Myocyte (in vitro differentiated cells): ENCODE measurements around the gene IRS4. TPM values are rescaled to one million over a fixed set of nuclear protein-coding genes. Genes with fewer than 3 reads are reported as not detected.

ENCODE experiments used
- DNase-seq: peaks from one replicate; pipeline ENCODE4 v3.0.0-alpha.2; 2012; ENCODE audit warnings: low read depth
- polyA plus RNA-seq: library from polyadenylated mRNA; unstranded; fragments of >200 nt; gene quantifications from one replicate; pipeline ENCODE4 v1.2.1, GENCODE V29; 2012; ENCODE audit warnings: missing spikeins
- total RNA-seq: library from RNA; depleted of rRNA; stranded (reverse); fragments of >200 nt; gene quantifications from 2 replicates; pipeline ENCODE4 v1.2.3, GENCODE V29; 2014

Gene IRS4
- not detected in 2 replicates for total RNA-seq
- not detected for polyA plus RNA-seq

DNA sequence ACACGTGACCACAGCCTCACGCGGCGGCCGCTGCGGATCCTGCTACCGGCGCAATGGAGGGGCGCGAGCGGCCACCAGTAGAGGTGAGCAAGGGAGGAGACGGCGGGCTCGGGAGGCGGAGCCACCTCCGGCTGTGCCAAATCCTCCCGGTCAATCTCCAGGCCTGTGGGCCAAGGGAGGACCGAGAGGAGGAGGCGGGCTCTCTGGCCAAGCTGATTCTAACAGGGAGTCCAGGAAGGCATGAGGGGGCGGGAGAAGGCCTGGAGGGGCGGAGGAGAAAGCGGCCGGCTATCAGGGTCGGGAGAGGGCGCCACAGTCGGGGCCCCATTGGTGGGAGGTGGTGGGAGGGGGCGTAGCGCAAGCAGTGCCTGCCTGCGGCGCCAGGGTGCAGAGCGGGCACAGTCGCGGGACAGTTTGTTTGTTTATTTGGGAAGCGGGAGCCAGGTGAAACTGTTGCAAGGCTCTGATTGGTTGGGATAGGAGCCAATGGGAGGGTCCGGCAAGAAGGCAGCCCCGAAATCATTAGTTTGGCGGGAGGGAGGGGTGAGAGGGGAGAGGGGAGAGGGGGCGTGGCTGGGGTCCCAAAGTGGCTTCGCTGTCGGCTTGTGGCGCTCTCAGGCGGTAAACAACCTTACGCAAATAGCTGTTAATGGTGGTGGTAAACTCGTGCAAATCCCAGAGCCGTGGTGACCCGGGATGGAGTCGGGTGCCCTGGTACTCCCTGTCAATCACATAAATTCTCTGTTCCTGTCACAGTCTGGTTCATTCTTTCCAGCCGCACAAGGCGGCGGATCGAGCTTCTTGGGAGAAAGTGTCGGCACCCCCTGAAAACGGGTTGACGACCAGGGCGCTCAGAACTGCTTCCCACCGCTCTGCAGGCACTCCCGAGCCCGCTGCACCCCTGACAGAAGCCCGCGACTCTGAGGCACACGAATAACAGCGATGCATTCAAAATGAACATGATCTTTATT lies at the start of gene IRS4:
TSS of gene IRS4 (minus strand) at position 55 of the 971 bp plus-strand sequence.
- DNase-seq = no peak

DNA sequence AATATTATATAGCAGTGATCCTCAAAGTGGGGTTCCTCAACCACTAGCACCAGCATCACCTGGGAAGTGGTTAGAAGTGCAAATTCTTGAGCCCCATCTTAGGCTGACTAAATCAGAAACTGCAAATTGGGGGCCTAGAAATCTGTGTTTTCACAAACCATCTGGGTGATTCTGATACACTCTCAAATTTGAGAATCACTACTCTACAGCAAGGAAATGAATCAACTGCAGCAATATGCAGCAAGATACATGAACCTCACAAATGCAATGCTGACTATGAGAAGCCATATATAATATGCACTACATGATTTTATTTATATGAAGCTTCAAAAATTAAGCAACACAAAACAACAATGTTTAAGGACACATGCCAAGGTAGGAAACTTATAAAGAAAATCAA lies 36.2 kb upstream of the IRS4 start:
- DNase-seq = no peak

DNA sequence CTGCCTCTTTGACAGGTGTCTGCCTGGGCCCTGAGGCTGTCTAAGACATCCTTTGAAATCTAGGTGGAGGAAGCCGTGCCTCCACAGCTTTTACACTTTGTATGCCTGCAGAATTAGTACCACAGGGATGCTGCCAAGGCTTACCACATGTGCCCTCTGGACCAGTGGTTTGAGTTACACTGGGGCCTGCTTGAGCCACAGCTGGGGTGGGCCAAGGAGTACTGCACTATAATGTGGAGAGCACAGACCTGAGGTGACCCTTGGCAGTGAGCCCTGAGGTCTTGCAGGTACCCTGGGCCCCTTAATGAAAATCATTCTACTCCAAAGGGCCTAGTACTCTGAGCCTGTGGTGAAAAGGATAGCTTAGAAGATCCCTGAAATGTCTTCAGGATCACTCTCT lies 27.2 kb upstream of the IRS4 start:
- no peak for DNase-seq

DNA sequence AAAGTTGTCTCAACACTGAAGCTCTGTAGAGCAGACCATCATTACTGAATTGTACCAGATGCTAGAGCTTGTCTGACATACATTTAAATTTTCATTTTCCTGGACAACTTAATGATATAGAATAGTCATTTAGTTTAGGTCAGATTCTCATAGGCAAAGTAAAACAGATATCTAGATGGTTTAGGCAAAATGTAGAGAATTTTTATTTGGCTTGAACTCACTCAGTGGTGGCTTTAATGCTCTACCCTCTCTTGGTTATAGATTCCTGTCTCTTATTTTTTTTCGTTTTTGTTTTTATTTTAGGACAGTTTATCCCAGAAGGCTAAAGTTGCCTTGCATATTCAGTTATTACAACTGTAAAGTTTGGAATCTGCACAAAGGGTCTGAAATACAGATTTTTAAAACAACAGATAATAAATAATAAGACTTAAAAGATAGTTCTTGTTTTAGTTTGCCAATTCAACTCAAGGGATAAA lies 4.0 kb upstream of the IRS4 start:
- no peak for DNase-seq

DNA sequence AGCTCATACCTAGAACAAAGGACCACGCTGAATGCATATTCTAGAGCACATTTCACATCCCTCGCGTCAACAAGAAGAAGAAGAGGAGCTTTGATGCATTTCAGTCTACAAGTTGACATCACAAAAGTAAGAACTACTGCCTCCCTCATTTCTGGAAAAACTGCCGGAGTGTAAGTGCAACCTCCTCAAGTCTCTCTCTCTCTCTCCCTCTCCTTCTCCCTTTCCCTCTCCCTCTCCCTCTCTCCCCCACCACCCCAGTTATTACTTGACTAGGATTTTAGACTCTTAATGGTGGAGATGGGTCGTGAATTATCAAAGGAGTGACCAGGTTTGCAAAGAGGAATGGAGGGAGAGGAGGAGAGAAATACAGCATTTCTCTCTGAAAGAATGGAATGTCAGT lies 1.4 kb upstream of the IRS4 start:
- DNase-seq = no peak

DNA sequence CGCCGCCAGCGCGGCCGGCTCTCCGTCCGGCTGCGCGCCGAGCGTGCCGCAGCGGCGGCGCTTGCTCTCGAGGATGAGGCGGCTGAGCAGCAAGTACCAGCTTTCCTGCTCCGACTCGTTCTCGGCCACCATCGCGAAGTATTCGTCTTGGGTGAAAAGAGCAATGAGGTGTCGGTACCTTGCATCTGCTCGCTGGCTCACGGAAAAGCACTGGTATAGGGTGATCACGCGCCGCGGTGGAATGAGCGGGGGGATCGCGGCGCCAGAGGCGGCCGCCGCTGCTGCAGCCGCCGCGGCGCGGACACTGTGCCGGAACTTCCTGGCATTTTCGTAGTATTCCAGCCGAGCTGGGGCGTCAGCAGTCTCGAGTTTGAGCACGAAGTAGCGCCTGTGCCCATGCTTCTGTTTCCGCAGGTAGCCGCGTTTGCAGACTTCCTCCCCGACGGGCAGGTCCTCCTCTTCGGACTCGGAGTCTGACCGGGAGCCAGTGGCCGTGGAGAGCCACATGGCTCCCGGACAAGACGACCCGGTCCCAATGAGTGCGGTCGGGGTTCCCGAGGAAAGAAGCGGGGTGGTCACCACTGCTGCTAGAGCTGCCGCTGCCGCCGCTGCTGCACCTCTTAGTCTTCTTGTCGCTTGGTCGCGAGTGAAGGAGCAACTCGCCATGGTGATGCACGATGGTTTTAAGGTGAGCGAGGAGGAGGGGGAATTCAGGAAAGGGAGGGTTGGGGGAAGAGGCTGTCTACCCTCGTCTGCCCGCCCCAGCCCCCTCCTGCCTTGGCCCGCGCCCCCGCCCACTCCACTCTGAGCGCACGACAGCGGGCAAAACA lies 469 bp downstream of the IRS4 start:
- no peak for DNase-seq

DNA sequence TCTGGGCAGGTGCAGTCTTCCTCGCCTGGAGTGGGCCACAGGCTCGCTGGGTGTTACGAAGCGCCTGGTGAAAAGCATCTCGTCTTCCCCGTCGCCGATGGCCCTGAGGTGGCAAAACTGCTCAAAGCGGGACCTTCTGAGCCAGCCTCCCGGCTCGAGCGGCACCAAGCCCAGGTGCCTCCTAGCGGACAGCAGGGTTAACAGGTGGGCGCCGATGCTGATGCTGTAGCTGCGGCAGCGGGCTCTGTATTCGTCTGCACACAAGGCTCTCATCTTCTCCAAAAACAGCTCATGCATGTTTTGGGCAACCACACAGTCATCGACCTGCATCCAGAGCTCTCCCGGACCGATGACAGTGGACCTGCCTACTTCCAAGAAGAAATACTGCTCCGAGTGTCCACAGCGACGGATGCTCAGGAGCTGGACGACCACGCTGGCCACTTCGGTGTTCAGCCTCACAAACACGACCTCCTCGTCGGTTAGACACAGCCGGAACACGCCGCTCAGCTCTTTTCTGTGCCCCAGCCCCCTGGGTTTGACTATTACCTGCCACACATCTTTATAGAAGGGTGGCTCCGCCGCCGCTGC lies 1.2 kb downstream of the IRS4 start:
- no peak for DNase-seq

DNA sequence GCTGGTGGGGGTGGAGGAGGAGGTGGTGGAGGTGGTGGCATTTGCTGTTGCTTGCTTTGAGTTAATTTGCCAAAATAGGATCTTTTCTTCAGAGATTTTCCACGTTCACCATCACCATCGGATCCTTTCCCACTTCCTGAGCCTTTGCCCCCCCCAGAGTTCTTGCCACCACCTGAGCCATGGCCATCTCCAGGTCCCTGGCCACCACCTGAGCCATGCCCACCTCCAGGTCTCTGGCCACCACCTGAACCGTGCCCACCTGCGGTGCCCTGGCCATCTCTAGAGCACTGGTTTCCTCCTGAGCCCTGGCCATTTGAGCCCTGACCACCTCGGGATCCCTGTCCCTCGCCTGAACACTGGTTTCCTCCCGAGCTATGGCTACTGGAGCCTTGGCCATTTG lies 1.9 kb downstream of the IRS4 start:
- DNase-seq = no peak

DNA sequence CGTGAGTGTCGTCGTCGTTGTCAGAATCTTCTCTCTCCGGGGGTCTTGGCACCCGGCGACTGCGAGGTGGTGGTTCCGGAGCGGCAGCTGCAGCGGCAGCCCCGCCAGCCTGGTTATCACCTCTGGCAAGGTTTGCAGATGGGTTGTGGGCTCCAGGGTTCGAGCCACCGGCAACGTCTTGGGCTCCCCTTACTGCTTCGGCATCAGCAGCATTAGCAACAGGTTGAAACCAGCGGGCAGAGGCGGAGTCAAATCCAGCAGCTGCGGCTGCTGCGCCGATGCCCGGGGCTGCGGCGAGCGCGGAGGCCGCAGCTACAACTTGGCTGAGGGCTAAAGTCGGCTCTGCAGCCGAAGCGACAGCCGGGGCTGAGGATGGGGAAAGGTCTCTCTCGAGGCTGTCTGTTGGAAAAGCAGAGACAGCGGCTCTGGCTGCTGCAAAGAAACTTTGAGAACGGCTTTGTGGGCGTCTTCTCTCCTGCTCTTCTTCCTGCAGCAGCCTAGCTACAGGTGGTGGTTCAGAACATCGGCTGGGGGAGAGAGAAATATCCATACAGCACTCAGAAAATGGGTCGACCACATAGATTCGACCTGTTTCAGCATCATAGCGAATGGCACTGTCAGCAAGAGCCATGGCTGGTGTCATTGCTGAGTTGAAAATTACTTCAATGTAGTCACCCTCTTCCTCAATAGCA lies 3.6 kb downstream of the IRS4 start:
- DNase-seq = peak; percentile 12

DNA sequence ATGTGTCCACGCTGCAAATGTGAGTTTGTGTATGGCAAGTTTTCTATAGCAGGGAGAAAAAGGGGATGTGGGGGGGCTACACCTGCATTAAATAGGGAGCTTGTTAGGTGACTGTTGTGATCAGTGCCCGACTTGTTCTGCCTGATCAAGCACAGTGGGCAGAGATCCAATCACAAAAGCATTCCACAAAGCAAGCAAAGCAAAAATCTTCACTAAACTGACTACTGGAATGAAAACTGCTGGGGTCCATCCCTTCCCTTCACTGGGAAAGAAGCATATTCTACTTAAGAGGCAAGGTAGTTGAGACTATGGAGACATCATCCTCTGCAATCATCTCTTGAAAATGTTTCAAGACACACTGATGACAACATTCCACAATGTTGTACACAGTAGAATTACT lies 5.2 kb downstream of the IRS4 start:
- no peak for DNase-seq

DNA sequence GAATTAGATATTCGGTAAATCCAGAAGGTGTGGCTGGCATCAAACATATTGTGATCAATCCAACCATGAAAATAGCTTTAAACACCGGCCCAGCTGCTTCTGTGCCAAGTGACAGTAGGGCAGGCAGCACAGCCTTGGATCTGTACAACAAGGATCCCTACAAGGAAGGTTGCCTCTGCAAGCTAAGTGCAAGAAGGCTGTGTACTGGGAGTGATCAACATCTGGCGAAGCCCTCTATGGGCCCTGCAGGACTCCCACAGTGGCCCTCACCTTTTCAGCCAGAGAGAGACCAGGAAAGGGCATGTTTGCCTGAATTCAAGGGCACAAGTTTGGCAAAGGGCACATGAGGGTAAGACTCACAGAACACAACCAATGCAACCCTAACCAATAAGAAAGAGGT lies 9.6 kb downstream of the IRS4 start:
- no peak for DNase-seq

DNA sequence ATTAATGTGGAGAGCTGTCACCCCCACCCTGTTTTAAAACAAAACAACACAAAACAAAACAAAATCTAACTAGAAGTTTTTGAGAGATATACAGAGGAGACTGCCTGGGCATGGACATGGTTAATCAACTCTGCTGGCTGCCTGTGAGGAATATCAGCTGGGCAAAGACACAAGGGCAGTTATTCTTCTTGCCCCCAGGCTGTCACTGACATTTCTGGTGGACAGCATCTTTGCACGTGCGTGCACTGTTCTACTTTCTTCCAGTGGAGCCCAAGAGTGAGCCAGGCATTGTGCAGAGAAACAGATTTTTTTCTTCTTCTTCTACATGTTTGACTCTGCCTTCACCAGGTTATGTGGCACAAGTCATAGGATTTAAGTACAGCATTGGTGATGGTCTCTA lies 13.8 kb downstream of the IRS4 start:
- DNase-seq = no peak

DNA sequence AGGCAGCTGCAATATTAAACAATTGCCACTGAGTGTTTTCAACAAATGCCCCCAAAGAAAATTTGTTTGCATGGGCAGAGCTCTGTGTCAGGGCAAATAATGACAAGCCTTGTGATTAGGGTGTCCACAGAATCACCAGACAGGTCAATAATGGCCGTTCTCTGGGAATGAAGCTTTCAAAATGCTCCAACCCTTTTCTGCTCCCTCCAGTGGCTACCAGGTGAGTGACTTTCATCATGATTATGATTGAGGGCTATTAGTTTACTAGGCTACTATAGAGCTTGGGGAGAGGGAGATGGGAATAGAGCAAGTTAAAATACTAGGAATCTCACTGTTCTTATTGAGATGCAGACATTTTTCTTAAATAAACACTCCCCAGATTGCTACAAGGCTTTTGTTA lies 23.5 kb downstream of the IRS4 start:
- no peak for DNase-seq

DNA sequence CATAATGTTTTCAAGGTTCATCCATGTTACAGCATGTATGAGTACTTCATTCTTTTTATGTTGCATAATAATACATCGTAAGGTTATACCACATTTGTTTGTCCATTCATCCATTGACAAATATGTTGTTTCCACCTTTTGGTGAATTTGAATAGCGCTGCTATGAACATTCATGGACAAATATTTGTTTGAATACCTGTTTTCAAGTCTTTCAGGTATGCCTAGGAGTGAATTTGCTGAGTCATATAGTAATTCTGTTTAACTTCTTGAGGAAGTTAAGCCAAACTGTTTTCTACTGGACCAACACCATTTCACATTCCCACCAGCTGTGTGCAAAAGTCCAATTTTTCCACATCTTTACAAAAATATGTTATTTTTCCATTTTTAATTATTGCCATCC lies 31.5 kb downstream of the IRS4 start:
- no peak for DNase-seq

DNA sequence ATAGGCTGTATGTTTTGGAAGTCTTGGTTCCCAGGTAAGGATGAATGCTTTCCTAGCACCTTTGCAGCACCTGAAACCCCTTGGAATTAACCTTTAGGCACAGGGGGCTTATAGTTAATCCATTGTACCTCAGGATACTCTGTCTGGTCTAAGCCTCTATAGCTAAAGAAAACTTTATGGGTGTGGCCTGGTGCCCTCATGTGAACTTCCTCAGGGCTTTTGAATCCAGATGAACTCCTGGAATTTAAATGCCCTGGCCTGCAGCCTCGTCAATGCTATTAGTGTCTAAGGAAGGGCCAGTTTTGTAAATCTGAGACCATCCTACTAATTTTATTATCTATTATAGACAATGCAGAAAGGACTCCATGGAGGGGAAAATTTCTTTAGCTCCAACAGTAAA lies 33.8 kb downstream of the IRS4 start:
- no peak for DNase-seq

DNA sequence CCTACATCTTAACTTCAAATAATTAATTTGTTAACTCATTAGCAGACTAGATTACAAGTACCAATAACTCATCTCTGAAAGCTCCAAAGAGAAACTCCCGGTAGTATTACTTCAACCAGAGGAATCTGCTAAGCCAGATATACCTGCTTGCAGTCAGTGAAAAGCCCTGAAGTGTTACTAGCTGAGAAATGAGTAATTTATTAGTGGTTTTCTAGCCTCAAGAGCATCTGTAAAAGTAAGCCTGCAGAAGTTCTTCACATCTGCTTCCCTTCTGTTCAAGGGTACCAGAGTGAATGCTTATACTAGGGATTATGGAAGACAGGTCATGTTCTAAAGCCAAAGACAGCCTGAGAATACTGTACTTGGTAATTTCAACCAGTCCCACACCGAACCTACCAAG lies 34.7 kb downstream of the IRS4 start:
- DNase-seq = no peak

DNA sequence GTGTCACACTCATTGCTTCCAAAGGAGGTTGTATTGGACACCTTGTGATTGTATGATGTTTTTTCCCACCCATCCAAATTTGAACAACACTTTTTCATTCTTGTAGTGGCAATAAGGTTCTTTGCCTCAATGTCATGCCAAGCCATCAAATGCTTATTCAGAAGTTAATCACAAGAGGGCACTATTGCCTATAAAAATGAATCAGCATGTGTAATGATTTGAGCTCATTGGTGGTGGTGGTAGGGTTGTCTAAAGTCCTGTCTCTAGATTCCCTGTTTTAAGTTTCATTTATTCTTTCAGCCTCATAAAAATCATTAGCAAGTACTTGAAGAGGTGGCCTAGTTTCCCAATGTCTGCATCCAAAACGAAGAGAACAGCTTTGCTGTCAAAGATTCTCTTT lies 37.0 kb downstream of the IRS4 start:
- peak; percentile 33 for DNase-seq

DNA sequence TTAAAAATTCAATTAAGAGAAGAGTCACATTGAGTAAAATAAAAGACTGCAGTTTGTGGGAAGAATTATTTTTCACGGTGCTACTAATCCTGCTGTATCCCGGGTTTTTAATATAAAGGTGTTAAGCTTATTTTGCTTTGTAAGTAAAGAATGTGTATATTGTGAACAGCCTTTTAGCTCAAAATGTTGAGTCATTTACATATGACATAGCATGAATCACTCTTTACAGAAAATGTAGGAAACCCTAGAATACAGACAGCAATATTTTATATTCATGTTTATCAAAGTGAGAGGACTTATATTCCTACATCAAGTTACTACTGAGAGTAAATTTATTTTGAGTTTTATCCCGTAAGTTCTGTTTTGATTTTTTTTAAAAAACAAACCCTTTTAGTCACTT lies 39.7 kb downstream of the IRS4 start:
- no peak for DNase-seq
